WTC11 (cell line): ENCODE data around the gene SOCS3. TPM values are rescaled to one million over a fixed set of nuclear protein-coding genes. Genes with fewer than 3 reads are reported as not detected.

Experiments
- ATAC-seq: fragments of 200-7000 bp; cut with Tn5 transposase; 2 replicates; pipeline ENCODE4 v1.10.0; 2021; ENCODE audit warnings: mild to moderate bottlenecking, moderate library complexity
- CTCF ChIA-PET: fragments of 300-600 bp; sonication (Branson Sonifier 250); formaldehyde crosslinking; loops from one replicate; lab custom pipeline; 2021; ENCODE audit warnings: antibody characterized with exemption; lab: Charles Lee
- POLR2A ChIA-PET: fragments of 350-600 bp; sonication (Branson Sonifier 250); formaldehyde crosslinking; loops from one replicate; lab custom pipeline; 2021; ENCODE audit warnings: antibody characterized with exemption; lab: Charles Lee
- DNase-seq: peaks from one replicate; pipeline ENCODE4 v3.0.0; 2021; ENCODE audit warnings: low spot score
- H3K27ac Mint-ChIP-seq: 2 replicates; pipeline ENCODE4 v1.8.0; 2021; ENCODE audit warnings: mixed read lengths
- H3K27me3 Mint-ChIP-seq: 2 replicates; pipeline ENCODE4 v1.8.0; 2021; ENCODE audit warnings: low read depth, mild to moderate bottlenecking, moderate library complexity, mixed read lengths
- H3K36me3 Mint-ChIP-seq: 2 replicates; pipeline ENCODE4 v1.8.0; 2021; ENCODE audit warnings: mixed read lengths
- H3K4me1 Mint-ChIP-seq: 2 replicates; pipeline ENCODE4 v1.8.0; 2022; ENCODE audit warnings: mixed read lengths
- H3K4me3 Mint-ChIP-seq: 2 replicates; pipeline ENCODE4 v1.8.0; 2021; ENCODE audit warnings: mild to moderate bottlenecking, moderate library complexity, mixed read lengths
- H3K9me3 Mint-ChIP-seq: 2 replicates; pipeline ENCODE4 v1.8.0; 2021; ENCODE audit warnings: mixed read lengths
- CREM ChIP-seq: sonication (generic); formaldehyde crosslinking; IDR thresholded peaks from 2 replicates; pipeline ENCODE4 v1.8.1; 2022; ENCODE audit warnings: mild to moderate bottlenecking, missing genetic modification reagents, moderate library complexity
- E2F5 ChIP-seq: sonication (generic); formaldehyde crosslinking; IDR thresholded peaks from 2 replicates; pipeline ENCODE4 v1.8.1; 2022; ENCODE audit warnings: mild to moderate bottlenecking, moderate library complexity, missing genetic modification reagents
- FOXP4 ChIP-seq: sonication (generic); formaldehyde crosslinking; IDR thresholded peaks from 2 replicates; pipeline ENCODE4 v1.8.0; 2022; ENCODE audit warnings: mild to moderate bottlenecking, missing genetic modification reagents
- HMGA2 ChIP-seq: fragments of 250-450 bp; sonication (Bioruptor Pico); IDR thresholded peaks from 2 replicates; pipeline ENCODE4 v1.4.0; 2021; ENCODE audit warnings: mild to moderate bottlenecking, moderate library complexity
- HMGXB4 ChIP-seq: sonication (generic); formaldehyde crosslinking; IDR thresholded peaks from 2 replicates; pipeline ENCODE4 v1.8.1; 2023; ENCODE audit warnings: mild to moderate bottlenecking, moderate library complexity, missing genetic modification reagents
- JAZF1 ChIP-seq: fragments of 250-450 bp; sonication (Bioruptor Pico); IDR thresholded peaks from 2 replicates; pipeline ENCODE4 v1.9.0; 2021; ENCODE audit warnings: moderate library complexity, mild to moderate bottlenecking, inconsistent platforms
- NFE2L1 ChIP-seq: sonication (generic); formaldehyde crosslinking; IDR thresholded peaks from 2 replicates; pipeline ENCODE4 v1.8.1; 2023; ENCODE audit warnings: missing genetic modification reagents
- NR1H2 ChIP-seq: sonication (generic); formaldehyde crosslinking; IDR thresholded peaks from 2 replicates; pipeline ENCODE4 v1.9.0; 2021; ENCODE audit warnings: mild to moderate bottlenecking, moderate library complexity, missing genetic modification reagents
- PRRX2 ChIP-seq: fragments of 250-450 bp; sonication (Bioruptor Pico); IDR thresholded peaks from 2 replicates; pipeline ENCODE4 v1.8.0; 2021; ENCODE audit warnings: mild to moderate bottlenecking
- ZNF121 ChIP-seq: sonication (generic); formaldehyde crosslinking; IDR thresholded peaks from 2 replicates; pipeline ENCODE4 v1.8.0; 2023; ENCODE audit warnings: missing genetic modification reagents
- ZNF281 ChIP-seq: sonication (generic); formaldehyde crosslinking; IDR thresholded peaks from 2 replicates; pipeline ENCODE4 v1.8.0; 2023; ENCODE audit warnings: mild to moderate bottlenecking, missing genetic modification reagents
- ZNF396 ChIP-seq: fragments of 250-450 bp; sonication (Bioruptor Pico); IDR thresholded peaks from 2 replicates; pipeline ENCODE4 v1.8.0; 2021; ENCODE audit warnings: mild to moderate bottlenecking, moderate library complexity, borderline replicate concordance
- ZNF423 ChIP-seq: fragments of 250-450 bp; sonication (Bioruptor Pico); IDR thresholded peaks from 2 replicates; pipeline ENCODE4 v2.1.2; 2022; ENCODE audit warnings: mild to moderate bottlenecking, moderate library complexity
- ZNF671 ChIP-seq: fragments of 250-450 bp; sonication (Bioruptor Pico); IDR thresholded peaks from 2 replicates; pipeline ENCODE4 v1.8.0; 2021; ENCODE audit warnings: mild to moderate bottlenecking
- ZSCAN18 ChIP-seq: fragments of 250-450 bp; sonication (Bioruptor Pico); IDR thresholded peaks from 2 replicates; pipeline ENCODE4 v2.1.2; 2022; ENCODE audit warnings: mild to moderate bottlenecking, moderate library complexity
- total RNA-seq: library from RNA; stranded (reverse); gene quantifications from 3 replicates; pipeline ENCODE4 v1.2.3, GENCODE V29; 2021

Gene SOCS3
- total RNA-seq, 1 experiment from 2014 or later, result 23.8 TPM

- Mint-ChIP-seq H3K4me1 (peaks cover 14% of the 10 kb centered on the region), H3K36me3 (peaks cover 63% of the 10 kb centered on the region), H3K27ac (no peak overlapping the region), H3K4me3 (no peak overlapping the region), H3K9me3 (no peaks in the 10 kb centered on the region), H3K27me3 (no peaks in the 10 kb centered on the region)
- no peak for TF ChIP-seq ZNF281
- no peak for TF ChIP-seq JAZF1
- TF ChIP-seq NR1H2 (CRISPR knock-in tag), result no peak
- TF ChIP-seq ZNF396, result no peak
- no peak for TF ChIP-seq NFE2L1 (CRISPR knock-in tag)
- TF ChIP-seq E2F5 (CRISPR knock-in tag), result no peak
- no peak for TF ChIP-seq ZSCAN18 (CRISPR knock-in tag)
- TF ChIP-seq ZNF121 (CRISPR knock-in tag), result no peak
- no peak for TF ChIP-seq ZNF671 (CRISPR knock-in tag)
- no peak for TF ChIP-seq HMGA2 (CRISPR knock-in tag)
- TF ChIP-seq PRRX2 (CRISPR knock-in tag), result no peak
- POLR2A ChIA-PET, result no interaction called here
- no peak for DNase-seq
- ATAC-seq, result no peak
- CTCF ChIA-PET, result interaction anchor here (0.7 to 1.2 kb wide), 2 partner anchors 11 to 43 kb away, joined by 3 read pairs; no protein-coding TSS in a partner anchor
Measured at GRCh38 chr17:78403822-78404221, 43.9 kb upstream of the SOCS3 start.

- no peak for ATAC-seq
- H3K9me3 Mint-ChIP-seq, result no peaks in the 10 kb centered on the region
- peaks cover 76% of the 10 kb centered on the region for H3K36me3 Mint-ChIP-seq
- no peak for DNase-seq
- H3K4me1 Mint-ChIP-seq, result peaks cover 2% of the 10 kb centered on the region
- TF ChIP-seq FOXP4 (no peak), HMGXB4 (CRISPR knock-in tag) (no peak), CREM (CRISPR knock-in tag) (no peak), ZNF423 (CRISPR knock-in tag) (no peak)
- TF ChIP-seq, all 79 proteins: peak for 0
- Mint-ChIP-seq H3K4me3 (no peak overlapping the region), H3K27me3 (no peaks in the 10 kb centered on the region), H3K27ac (peak overlapping the region; percentile 45; the same call in 1 of the 2 replicates)
- ChIA-PET POLR2A (no interaction called here), CTCF (interaction anchor here (0.9 to 2.4 kb wide), 6 partner anchors 10 to 41 kb away, joined by 3 to 11 read pairs (median 8); no protein-coding TSS in a partner anchor)
Measured at GRCh38 chr17:78401891-78402290, 42.0 kb upstream of the SOCS3 start.
